GM18858 (cell line): Measurements from ENCODE around the gene KIF14.
A peak's percentile ranks its signal among the peaks of the same experiment; 100 is the strongest.
"Not testable (repeated sequence)": the region's sequence is repeated elsewhere in the genome, so short reads cannot be mapped to it uniquely, and the experiment has no call there.

Source experiments
- ATAC-seq: cut with Tn5 transposase; IDR thresholded peaks from one replicate; pipeline ENCODE4 v1.9.1; 2021; ENCODE audit not compliant: unreplicated experiment

The KIF14 gene

DNA sequence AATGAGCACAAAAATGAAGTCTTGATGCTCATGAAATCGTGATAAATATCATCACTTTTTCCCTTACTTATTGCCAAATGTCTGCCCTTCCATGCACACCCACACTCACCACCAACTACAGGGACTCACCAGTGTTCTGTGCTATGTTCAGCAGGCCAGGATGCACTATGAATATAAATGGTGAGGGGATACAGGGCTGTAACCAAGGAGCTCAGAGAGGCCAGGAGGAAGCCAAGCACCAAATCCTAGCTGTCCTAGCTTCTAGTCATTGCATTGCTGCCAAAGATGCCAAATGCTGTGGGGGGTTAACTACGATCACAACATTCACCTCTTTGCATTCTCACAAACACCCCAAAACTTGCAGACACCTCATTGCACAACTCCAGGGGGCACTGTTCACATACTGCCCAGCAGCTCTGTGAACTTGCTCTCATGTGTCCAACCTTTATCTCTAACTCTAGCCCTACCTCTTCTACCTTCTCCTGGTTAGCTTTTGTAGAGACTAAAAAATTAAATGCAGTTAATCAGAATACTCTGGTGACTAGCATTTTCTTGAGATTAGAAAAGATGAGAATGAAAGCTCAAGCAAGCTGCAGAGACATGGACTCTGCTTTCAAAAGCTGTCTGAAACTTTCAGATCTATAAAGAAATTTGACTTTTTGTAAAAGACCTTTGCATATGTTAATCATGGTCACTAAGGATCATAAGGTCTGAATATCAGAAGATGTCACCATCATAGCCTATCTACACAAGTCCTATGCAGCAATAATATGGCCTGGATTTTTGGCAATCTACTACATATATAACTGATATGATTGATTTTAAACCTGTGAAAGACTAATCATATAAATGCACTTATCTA is 13.9 kb upstream of the KIF14 start:
- ATAC-seq, result no peak

GRCh38 chr1:200631375-200631774 is 10.8 kb upstream of the KIF14 start:
- ATAC-seq, result no peak

GRCh38 chr1:200630515-200630899 is 10.0 kb upstream of the KIF14 start:
- not testable (repeated sequence) for ATAC-seq

DNA sequence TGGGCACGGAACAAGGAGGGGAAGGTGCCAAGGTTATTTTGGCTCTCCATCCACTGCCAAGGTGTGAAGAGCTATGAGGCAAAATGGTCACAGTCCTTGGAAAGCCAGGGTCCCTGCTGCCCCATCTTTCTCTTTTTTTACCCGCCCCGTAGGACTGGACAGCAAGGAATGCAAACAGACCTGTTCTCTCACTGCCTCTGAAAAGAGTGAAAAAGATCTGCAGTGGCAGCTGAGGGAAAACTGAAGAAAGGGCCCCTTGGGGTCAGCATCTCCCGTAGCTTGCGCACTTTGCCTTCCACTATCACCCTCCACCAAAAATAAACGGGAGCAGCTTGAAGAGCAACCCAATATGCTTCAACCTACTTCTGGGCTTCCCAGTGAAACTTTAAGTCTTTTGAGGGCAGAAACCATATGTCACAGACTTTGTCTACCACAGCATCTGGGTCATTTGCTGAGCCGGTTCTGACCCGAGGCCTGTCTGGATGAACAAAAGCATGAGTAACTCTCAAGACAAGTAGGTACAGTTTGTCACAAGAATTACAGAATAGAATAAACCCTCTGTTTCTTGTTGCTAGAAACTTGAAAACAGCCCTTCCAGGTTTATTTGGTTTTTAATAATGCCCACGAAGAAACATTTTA is 9.4 kb upstream of the KIF14 start:
- no peak for ATAC-seq

DNA sequence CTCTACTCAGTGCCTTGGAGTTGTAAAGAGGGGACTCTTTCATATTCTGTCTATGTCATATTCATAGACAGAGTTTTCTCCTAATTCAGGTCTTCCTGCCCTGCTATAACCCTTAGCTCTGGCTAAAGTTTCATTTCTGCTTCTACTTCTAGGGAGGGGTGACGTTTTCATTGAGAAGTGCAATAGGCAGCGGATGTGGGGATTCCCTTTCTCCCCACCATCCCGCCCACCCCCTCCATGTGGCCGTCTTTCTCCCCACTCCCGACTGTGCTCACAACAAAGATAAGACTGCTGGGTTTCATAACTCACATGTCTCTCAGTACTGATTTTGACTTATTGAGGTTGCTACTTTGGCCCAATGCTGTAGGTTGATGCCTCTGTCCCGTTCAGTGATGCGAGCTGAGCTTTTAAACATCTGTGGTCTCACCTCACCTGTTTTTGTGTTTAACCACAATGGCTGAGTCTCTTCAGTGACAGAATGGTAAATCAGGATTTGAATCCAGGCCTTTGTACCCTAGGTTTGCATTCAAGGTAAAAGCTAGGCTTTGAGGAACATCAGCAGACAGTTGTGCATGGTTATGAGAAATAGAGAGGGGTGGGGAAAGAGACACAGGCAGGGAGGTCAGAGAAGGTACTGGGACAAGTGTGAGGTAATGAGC is 7.8 kb upstream of the KIF14 start:
- ATAC-seq, result peak; percentile 60

DNA sequence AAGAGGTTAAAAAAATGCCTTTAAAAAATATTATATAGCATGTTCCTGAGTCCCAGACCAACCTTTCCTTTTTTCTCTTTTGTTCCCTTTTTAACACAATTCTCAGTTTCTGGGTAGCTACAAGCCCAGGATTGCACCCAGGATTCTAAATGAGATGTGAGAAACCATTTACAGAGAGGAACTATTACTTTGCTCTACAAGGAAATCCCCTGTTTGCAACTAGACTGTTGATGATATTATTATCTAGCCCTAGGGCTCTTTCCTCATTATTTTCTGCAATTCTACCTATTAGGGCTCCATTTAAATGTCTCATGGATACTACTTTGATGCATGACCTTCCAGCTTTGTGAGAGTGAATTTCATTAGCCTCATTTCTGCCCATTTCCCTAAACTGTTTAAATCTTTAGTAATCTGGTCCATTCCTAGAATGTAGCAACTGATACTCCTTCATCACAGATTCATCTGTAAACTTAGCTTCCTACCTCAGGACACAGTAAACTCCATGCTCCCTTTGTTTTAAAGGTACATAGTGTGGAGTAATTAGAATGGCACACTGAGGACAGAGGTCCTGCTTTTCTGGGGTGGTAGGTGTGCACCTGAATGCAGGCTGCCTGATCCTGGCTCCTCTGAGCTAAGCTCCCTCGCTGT is 7.1 kb upstream of the KIF14 start:
- no peak for ATAC-seq

DNA sequence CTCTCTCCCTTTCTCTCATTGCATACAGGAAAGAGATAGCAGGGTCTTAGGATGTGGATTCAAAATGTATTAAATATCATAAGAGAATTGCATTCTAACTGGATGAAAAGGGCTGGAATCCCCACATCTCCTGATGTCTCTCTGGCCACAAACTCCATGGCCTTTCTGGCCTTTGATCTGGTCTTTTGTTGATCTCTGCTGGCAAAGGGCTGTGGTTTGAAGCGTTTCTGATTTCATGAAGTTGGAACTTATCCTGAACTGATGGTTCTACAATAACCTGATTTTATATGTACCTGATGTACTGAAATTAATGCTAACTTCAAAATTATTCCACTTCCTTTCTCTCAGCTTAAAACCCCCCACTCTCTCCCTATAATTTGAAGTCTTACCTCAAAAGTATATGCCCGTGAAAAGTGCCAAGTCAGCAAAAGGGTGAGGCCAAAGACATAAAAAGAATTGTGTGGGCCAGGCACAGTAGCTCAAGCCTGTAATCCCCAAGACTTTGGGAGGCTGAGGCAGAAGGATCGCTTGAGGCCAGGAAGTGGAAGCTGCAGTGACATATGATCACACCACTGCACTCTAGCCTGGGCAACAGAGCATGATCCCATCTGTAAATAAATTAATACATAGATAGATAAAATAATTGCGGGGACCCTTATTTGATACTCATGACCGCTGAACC is 6.4 kb upstream of the KIF14 start:
- ATAC-seq, result no peak

DNA sequence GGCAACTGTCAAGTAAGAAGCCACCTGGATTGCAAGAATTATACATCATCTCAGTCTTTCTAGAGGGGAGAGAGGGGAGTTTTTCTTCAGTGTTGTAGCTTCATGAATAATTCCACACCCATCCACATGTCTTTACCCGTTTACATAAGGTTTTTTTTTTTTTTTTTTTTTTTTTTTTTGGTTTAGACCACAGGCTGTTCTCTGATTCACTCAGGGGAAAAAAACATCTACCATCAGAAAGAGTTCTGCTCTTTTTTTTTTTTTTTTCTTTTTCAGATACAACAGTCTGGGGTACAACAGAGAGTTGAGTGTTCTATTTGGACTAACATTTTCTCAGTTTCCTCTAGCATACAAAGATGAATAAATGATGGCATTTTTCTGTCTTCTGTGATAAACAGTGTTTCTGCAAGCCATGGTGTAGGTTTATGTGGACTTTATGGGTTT is 4.9 kb upstream of the KIF14 start:
- peak; percentile 32 for ATAC-seq

DNA sequence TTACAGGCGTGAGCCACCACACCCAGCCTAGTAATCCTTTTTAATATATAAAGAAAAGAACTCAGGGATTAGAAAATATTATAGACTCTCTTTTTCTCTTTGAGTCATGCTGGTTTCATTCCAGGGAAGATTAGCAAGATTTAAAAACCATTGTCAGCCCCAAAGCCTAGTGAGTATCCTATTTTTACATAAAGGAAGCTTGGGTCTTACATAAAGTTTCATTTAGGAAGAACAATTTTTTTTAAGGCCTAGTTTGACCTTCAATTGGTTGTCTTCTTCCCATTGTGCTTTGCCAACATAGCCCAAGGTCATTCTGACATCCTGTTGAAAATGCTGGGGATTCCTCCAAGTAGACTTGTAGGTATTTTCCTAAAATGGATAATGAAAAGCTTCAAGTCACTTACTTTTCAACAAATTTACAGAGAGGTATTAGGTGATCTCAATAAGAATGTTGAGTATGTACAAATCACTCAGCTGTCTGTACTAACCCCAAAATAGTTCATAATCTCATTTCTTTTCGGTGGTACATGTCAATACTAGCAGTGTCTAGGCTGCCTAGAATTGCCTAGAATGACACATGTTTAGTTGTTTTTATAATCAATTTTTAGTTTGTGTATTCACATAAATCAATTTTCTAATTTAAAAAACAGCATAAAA is 4.3 kb upstream of the KIF14 start:
- peak; percentile 7 for ATAC-seq

DNA sequence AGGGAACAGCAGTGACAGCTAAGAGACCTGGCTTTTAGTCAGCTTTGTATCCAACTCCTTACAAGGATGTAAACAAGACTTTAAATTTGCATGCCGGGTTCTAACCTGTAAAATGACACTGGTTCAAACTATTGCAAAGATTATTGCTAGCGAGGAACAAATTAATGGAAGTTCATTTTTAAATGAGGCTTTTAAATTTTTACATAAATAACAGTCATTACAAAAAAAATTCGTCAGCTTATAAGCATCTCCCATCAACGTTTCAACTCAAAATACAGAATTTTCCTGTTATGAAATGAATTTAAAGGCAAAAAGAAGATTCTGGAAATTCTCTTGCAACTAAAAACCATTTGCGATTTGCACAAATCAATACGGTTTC is 668 bp downstream of the KIF14 start:
- ATAC-seq, result no peak

DNA sequence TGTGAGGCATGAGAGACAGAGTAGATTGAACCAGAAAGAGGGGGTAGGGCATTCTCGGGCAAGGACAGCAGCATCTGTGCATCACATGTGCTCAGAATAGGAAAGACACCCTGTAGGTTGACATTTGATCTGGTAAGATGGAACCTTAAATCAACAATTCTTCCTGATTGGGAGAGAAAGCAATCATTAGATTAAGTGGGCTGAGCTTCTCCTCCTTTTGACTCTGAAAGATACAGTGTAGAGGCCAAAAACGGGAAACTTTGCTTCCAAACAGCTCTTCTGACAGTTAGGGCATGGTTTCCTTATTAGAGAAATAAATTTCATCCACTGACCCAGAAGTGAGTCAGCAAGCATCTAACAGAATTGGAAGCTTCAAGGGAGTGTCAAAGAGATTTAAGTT is 9.7 kb downstream of the KIF14 start:
- no peak for ATAC-seq

GRCh38 chr1:200602632-200603031 is 17.9 kb downstream of the KIF14 start:
- ATAC-seq, result no peak

GRCh38 chr1:200590001-200590400 is 30.6 kb downstream of the KIF14 start:
- no peak for ATAC-seq

- peak; percentile 81 for ATAC-seq
Measured at GRCh38 chr1:200588698-200589097, 31.9 kb downstream of the KIF14 start.

DNA sequence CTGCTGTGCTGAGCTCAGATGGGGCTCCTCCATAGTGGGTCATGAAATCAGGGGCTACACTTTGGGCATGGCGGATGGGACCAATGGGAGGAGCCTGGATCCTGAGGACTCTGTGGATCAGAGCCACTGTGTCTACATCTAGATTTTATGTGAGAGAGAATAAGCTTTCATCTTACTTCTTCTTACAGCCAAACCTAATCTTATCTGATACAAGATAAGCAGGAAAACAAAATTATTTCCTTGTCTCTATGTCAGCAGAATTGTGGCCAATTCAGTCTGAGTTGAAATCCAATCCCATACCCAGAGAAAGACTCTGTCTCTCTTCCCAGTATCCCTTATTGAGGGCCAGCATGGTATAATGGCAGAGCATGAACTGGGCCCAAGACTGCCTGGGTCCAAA is 56.2 kb downstream of the KIF14 start:
- no peak for ATAC-seq

DNA sequence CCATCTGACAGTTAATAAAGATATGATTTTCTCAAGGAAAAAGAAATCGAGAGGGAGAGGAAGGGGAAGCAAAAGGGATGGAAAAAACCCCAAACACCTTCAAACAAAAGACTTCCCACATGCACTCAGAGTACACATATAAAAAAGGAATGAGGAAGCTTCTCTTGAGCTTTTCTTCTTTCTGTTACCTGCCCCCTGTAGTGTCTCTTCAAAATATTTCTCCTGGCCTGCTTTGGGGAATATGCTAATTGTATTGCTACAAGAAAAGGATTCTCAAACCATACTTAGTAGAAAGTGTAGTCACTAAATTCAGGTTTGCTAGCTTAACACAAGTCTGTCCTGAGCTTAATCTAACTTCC is 58.7 kb downstream of the KIF14 start:
- peak; percentile 32 for ATAC-seq

GRCh38 chr1:200558866-200559459 is 61.6 kb downstream of the KIF14 start:
- no peak for ATAC-seq

DNA sequence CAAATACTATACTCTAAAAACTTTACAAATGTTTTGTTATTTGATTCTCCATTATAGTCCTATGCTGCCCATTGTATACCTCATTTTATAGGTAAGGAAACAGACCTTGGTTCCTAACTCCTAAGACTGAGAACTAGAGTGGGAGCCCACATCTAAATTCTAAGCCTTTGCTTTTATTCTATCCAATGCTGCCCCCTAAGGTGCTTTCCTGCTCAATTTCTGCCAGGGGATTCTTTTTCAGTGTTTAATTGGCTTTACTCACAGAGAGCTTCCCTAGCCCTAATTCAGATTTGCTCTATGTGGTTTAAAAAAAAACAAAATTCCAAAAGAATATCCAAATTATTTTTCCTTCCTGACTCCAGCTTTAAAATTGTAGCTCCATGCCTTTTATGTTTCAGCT is 64.5 kb downstream of the KIF14 start:
- ATAC-seq, result no peak

GRCh38 chr1:200552737-200553136 is 67.8 kb downstream of the KIF14 start:
- ATAC-seq, result not testable (repeated sequence)

GRCh38 chr1:200550367-200550766 is 70.2 kb downstream of the KIF14 start:
- no peak for ATAC-seq
